ENCODE measurements around the gene SIN3B. TPM values are rescaled to one million over a fixed set of nuclear protein-coding genes. Genes with fewer than 3 reads are reported as not detected.
"Not testable (repeated sequence)": the region's sequence is repeated elsewhere in the genome, so short reads cannot be mapped to it uniquely, and the experiment has no call there.

SIN3B gene
- total RNA-seq, 1 donor from 2014 or later, result 73.1 TPM

DNA sequence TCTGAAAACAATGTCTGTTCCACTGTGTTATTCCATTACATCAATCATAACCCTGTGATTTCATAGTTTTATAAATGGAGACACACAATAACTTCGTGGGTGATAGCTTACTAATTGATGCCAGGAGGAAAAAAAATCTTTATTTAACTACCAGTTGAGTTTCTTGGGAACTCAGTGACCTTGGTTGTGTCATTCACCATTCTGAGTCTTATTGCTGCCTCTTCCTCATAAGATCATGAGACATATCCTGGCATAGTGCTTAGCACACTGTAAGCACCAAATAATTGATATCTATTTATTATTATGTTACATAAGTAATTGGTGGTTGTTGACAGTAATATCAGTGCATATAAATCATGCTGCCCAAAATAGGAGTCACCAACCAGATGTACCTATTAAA, 39.1 kb upstream of the SIN3B start:
- H3K9me3 Mint-ChIP-seq, result peaks cover 11% of the 10 kb centered on the region
- CTCF ChIA-PET, result no interaction called here
- TF ChIP-seq, protein P1, sequence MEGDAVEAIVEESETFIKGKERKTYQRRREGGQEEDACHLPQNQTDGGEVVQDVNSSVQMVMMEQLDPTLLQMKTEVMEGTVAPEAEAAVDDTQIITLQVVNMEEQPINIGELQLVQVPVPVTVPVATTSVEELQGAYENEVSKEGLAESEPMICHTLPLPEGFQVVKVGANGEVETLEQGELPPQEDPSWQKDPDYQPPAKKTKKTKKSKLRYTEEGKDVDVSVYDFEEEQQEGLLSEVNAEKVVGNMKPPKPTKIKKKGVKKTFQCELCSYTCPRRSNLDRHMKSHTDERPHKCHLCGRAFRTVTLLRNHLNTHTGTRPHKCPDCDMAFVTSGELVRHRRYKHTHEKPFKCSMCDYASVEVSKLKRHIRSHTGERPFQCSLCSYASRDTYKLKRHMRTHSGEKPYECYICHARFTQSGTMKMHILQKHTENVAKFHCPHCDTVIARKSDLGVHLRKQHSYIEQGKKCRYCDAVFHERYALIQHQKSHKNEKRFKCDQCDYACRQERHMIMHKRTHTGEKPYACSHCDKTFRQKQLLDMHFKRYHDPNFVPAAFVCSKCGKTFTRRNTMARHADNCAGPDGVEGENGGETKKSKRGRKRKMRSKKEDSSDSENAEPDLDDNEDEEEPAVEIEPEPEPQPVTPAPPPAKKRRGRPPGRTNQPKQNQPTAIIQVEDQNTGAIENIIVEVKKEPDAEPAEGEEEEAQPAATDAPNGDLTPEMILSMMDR (IDR thresholded peaks at IDR 0.05), result no peak

DNA sequence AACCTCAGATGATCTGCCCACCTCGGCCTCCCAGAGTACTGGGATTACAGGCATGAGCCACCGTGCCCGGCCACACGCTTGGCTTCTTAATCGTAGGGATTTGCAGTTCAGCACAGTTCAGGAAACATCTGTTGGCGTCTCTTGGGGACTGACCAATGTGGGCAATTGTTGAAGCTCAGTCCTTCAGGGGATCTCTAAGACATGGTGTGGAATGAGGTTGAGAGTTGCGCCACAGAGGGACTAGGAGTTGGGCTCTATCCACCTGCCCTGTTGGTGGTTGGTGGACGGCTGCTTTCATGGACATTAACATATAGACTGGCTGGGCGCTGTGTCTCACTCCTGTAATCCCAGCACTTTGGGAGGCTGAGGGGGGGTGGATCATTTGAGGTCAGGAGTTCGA, 37.3 kb upstream of the SIN3B start:
- Mint-ChIP-seq H3K36me3 (ENCODE audit: low read depth) (peaks cover 4% of the 10 kb centered on the region), H3K4me3 (no peak overlapping the region), H3K27me3 (no peaks in the 10 kb centered on the region), H3K4me1 (no peaks in the 10 kb centered on the region), H3K9me3 (peaks cover 14% of the 10 kb centered on the region), H3K27ac (no peak overlapping the region)
- no peak for ATAC-seq (ENCODE audit: low read depth)
- TF ChIP-seq, protein P1 (IDR thresholded peaks at IDR 0.05), result no peak
- ChIA-PET CTCF (no interaction called here), POLR2A (no interaction called here)
- DNase-seq, result no peak
- intact Hi-C loops (cut with micrococcal nuclease), result no loop called here

More for the DNA sequence above, 39.1 kb upstream of the SIN3B start:
- Mint-ChIP-seq H3K36me3 (ENCODE audit: low read depth) (peaks cover 1% of the 10 kb centered on the region), H3K27ac (no peak overlapping the region), H3K27me3 (no peaks in the 10 kb centered on the region), H3K4me1 (no peaks in the 10 kb centered on the region), H3K4me3 (no peak overlapping the region)
- POLR2A ChIA-PET, result no interaction called here
- intact Hi-C loops (cut with micrococcal nuclease), result no loop called here
- DNase-seq (no peak), ATAC-seq (ENCODE audit: low read depth) (no peak)

DNA sequence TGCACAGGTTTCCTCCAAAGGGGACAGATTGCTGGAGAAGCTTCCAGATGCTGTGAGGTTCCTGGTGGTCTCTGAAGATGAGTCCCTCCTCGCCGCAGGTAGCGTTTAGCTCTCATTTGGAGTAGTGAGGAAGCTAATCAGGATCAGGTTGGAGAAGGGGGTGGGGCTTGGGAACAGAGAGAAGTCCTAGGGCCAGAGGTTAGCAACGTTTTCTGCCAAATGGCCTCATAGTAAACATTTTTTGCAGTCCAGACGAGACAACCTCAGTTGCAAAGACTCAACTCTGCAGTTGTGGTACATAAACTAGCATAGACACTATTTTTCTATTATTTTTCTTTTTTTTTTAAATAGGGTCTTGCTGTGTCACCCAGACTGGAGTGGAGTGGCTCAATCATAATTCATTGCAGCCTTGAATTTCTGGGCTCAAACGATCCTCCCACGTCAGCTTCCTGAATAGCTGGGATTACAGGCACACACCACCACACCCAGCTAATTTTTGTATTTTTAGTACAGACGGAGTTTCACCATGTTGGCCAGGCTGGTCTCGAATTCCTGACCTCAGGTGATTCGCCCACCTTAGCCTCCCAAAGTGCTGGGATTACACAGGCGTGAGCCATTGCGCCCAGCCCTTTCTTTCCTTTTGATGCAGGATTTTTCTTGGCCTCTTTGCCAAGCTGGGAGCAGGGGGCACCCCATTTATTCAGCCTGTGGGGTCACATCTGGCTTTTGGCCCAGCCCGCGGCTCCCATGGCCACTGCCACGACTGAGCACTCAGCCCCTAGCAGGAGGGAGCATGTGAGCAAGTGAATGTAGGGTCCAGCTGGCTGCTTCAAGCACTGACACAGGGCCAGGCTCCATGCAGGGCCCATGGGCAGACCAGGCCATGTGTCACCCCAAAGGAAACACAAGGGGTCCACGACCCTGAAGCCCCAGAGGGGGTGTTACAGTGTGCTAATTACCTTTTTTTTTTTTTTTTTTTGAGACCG, 34.4 kb upstream of the SIN3B start:
- Mint-ChIP-seq H3K4me3 (no peak overlapping the region), H3K27ac (no peak overlapping the region), H3K4me1 (no peaks in the 10 kb centered on the region), H3K36me3 (ENCODE audit: low read depth) (peaks cover 2% of the 10 kb centered on the region), H3K9me3 (peaks cover 5% of the 10 kb centered on the region), H3K27me3 (no peaks in the 10 kb centered on the region)
- no peak for ATAC-seq (ENCODE audit: low read depth)
- intact Hi-C loops (cut with micrococcal nuclease), result no loop called here
- ChIA-PET CTCF (no interaction called here), POLR2A (no interaction called here)
- TF ChIP-seq, protein P1 (IDR thresholded peaks at IDR 0.05), result no peak
- no peak for DNase-seq

DNA sequence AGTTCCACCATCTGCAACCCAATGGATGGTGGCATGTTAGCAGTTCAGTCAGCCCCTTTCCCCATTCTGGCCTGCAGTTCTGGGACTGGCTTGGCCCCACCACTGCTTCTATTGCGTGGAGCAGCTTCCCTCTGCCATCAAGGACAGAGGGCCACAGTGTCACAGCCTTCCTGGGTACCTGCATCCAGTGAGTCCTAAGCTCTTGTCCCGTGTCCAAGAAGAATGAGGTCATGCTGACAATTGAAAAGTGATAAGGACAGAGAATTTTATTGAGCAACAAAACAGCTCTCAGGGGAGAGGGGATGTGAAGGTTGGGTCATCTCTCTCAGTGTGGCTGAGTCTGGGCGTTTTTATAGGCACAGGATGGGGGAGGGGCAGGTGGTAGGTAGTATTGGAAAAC, 33.5 kb upstream of the SIN3B start:
- Mint-ChIP-seq H3K27ac (no peak overlapping the region), H3K9me3 (peaks cover 3% of the 10 kb centered on the region), H3K27me3 (no peaks in the 10 kb centered on the region), H3K36me3 (ENCODE audit: low read depth) (peaks cover 2% of the 10 kb centered on the region), H3K4me1 (no peaks in the 10 kb centered on the region), H3K4me3 (no peak overlapping the region)
- ATAC-seq (ENCODE audit: low read depth) (no peak), DNase-seq (no peak)
- intact Hi-C loops (cut with micrococcal nuclease), result no loop called here
- ChIA-PET CTCF (no interaction called here), POLR2A (no interaction called here)
- TF ChIP-seq, protein P1 (IDR thresholded peaks at IDR 0.05), result no peak

DNA sequence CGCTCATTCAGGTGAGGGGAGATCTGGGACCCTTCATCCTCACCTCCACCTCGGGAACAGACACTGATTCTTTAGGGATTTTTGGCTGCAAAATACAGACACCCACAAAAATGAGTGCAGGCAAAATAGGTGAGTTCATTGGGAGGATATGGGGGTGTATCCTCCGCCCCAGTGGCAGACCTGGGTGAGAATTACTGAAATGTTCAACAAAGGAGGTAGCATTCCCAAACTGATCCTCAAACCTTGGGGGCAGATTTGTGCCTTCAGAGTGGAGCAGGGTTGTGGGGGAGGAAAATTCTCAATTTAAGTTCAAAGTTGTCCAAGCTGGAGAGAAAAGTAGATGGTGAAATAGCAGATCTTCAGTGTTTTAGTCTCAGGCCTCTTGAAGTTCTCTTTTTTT, 31.3 kb upstream of the SIN3B start:
- H3K4me3 Mint-ChIP-seq, result no peak overlapping the region
- CTCF ChIA-PET, result no interaction called here
- POLR2A ChIA-PET, result interaction anchor here (0.6 kb wide), 1 partner anchor 492 kb away, joined by 3 read pairs; no protein-coding TSS in a partner anchor
- TF ChIP-seq, protein P1 (IDR thresholded peaks at IDR 0.05), result no peak
- H3K27me3 Mint-ChIP-seq, result no peaks in the 10 kb centered on the region
- H3K9me3 Mint-ChIP-seq, result peaks cover 3% of the 10 kb centered on the region
- no peak overlapping the region for H3K27ac Mint-ChIP-seq
- ATAC-seq (ENCODE audit: low read depth) (no peak), DNase-seq (no peak)
- H3K4me1 Mint-ChIP-seq, result peaks cover 10% of the 10 kb centered on the region
- peaks cover 2% of the 10 kb centered on the region for H3K36me3 Mint-ChIP-seq (ENCODE audit: low read depth)
- intact Hi-C loops (cut with micrococcal nuclease), result no loop called here

DNA sequence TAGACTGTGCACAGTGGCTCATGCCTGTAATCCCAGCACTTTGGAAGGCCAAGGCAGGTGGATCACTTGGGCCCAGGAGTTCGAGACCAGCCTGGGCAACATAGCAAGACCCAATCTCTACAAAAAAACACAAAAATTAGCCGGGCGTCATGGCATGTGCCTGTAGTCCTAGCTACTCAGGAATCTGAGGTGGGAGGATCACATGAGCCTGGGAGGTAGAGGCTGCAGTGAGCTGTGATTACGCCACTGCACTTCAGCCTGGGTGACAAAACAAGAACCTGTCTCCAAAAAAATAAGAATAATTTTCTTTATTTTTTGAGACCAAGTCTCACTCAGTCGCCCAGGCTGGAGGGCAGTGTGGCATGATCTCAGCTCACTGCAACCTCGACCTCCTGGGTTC, 30.9 kb upstream of the SIN3B start:
- H3K36me3 Mint-ChIP-seq (ENCODE audit: low read depth); H3K9me3 Mint-ChIP-seq; DNase-seq; intact Hi-C loops (cut with micrococcal nuclease); H3K27me3 Mint-ChIP-seq; CTCF ChIA-PET; ATAC-seq (ENCODE audit: low read depth); H3K27ac Mint-ChIP-seq; H3K4me3 Mint-ChIP-seq: not testable (repeated sequence)
- peaks cover 15% of the 10 kb centered on the region for H3K4me1 Mint-ChIP-seq
- POLR2A ChIA-PET, result interaction anchor here (0.6 kb wide), 1 partner anchor 491 kb away, joined by 3 read pairs; no protein-coding TSS in a partner anchor
